Thymus (tissue), 11 donors: Measurements from ENCODE around the gene PHC2. TPM values are rescaled to one million over a fixed set of nuclear protein-coding genes. Genes with fewer than 3 reads are reported as not detected.

Experiments used
- DNase-seq, 9 donors: peaks; one replicate each; pipeline ENCODE4 v3.0.0-alpha.2; 2013; ENCODE audit warnings: low spot score in 9 of 9, low read depth in 6 of 9, missing footprints in 1 of 9
- H3K27ac ChIP-seq, 2 donors: one replicate each; pipeline ENCODE4 v1.5.1; 2013; ENCODE audit warnings: control low read depth in 1 of 2, low read depth in 1 of 2, low read length in 1 of 2, mild to moderate bottlenecking in 1 of 2, moderate library complexity in 1 of 2
- H3K27me3 ChIP-seq, 2 donors: one replicate each; pipeline ENCODE4 v1.5.1; 2013; ENCODE audit warnings: low read length in 1 of 2; ENCODE audit not compliant: control insufficient read depth in 2 of 2, insufficient read depth in 1 of 2
- H3K36me3 ChIP-seq, 2 donors: one replicate each; pipeline ENCODE4 v1.5.1; 2013; ENCODE audit warnings: low read length in 1 of 2, mild to moderate bottlenecking in 1 of 2, moderate library complexity in 1 of 2; ENCODE audit not compliant: control insufficient read depth in 2 of 2, insufficient read depth in 2 of 2
- H3K4me1 ChIP-seq, 2 donors: one replicate each; pipeline ENCODE4 v1.5.1; 2013; ENCODE audit warnings: low read length in 2 of 2; ENCODE audit not compliant: control insufficient read depth in 2 of 2, insufficient read depth in 2 of 2
- H3K4me3 ChIP-seq, 2 donors: one replicate each; pipeline ENCODE4 v1.5.1; 2013; ENCODE audit warnings: low read length in 2 of 2, control low read depth in 1 of 2, mild to moderate bottlenecking in 1 of 2
- H3K9me3 ChIP-seq, 2 donors: one replicate each; pipeline ENCODE4 v1.5.1; 2013; ENCODE audit warnings: low read length in 1 of 2, mild to moderate bottlenecking in 1 of 2; ENCODE audit not compliant: control insufficient read depth in 2 of 2, insufficient read depth in 1 of 2
- WGBS: extraction: QIAGEN DNeasy Blood & Tissue Kit; methylation state at CpG from one replicate; pipeline ENCODE4 v1.1.7; 2013; 5-methylcytosine and 5-hydroxymethylcytosine counted together
- polyA plus RNA-seq: library from polyadenylated mRNA; stranded (reverse); fragments of 200-250 nt; gene quantifications from one replicate; pipeline ENCODE4 v1.2.3, GENCODE V29; 2013
- total RNA-seq: library from RNA; stranded (reverse); fragments of 120-200 nt; gene quantifications from one replicate; pipeline ENCODE4 v1.2.4, GENCODE V29; 2013
- donor health status: healthy.

The PHC2 gene
- total and polyA plus RNA-seq, 2 donors: 35.0 to 79.0 TPM

DNA sequence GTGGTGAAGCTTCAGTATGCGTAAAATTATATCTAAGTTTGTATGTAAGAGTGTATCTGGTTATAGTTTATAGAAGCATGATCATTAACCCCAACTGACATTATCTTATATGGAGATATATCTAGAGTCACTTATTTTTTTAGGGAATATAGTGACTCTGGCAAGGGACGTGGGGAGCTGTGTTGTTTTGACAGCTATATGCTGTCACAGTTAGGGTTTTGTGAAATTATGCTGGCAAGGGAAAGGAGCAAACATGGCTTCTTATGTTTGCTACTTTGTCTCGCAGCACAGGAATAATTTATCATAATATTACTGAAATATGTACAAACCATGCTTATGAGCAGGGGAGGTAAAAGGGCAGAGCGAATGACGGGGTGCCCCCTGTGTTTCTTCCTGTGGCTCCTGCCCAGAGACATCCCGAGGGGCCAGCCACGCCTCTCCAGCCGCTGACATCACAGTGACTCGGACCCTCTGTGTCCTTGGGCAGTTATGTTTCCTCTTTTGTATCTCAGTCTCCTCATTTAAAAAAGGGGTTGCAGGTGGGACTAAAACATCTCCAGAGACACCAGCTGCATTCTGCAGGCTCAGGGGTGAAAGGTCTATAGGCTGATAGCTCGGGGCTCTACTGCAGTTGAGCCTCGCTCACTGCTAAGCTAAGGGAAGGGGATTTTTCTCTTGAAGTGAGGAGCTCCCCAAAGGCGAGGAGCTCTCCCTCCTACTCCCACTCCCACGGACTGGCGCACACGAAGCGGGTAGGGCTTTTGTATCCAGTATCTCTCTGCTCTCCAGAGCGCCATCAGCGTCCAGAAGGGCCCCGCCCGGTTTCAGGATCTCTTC is 124.9 kb downstream of the PHC2 start:
- Histone ChIP-seq H3K9me3 (peaks cover 0 to 2% of the 10 kb centered on the region in 2 donors), H3K36me3 (peaks cover 0 to 2% of the 10 kb centered on the region in 2 donors), H3K4me3 (no peak overlapping the region), H3K4me1 (peaks cover 4 to 5% of the 10 kb centered on the region in 2 donors), H3K27ac (no peak overlapping the region), H3K27me3 (peaks cover 16 to 29% of the 10 kb centered on the region in 2 donors)
- 74% methylated on average over 20 of the region's 20 CpGs for WGBS
- no peak for DNase-seq

DNA sequence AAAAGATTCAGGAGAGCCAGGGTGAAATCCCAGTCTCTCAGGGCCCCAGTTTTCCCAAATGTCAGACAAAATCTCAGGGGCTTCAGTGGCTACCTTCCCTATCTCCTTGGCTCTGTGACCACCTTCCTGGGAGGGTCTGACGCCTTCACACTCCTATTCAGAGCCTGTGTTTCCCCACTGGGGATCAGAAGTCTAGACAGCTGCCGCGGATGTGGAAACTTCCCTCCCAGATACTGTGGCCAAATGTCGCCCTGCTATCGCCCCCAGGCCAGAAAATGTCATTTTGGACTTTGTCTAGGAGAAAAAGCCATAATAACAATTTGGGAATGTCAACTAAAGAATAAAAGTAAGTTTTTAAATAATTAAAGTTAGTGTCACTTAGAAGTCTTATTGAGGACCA is 125.9 kb downstream of the PHC2 start:
- Histone ChIP-seq H3K4me3 (no peak overlapping the region), H3K27me3 (peaks cover 16 to 29% of the 10 kb centered on the region in 2 donors), H3K27ac (no peak overlapping the region), H3K4me1 (peaks cover 4 to 9% of the 10 kb centered on the region in 2 donors), H3K36me3 (peaks cover 0 to 2% of the 10 kb centered on the region in 2 donors), H3K9me3 (peaks cover 0 to 2% of the 10 kb centered on the region in 2 donors)
- 99% methylated on average over 5 of the region's 5 CpGs for WGBS
- DNase-seq: no peak

DNA sequence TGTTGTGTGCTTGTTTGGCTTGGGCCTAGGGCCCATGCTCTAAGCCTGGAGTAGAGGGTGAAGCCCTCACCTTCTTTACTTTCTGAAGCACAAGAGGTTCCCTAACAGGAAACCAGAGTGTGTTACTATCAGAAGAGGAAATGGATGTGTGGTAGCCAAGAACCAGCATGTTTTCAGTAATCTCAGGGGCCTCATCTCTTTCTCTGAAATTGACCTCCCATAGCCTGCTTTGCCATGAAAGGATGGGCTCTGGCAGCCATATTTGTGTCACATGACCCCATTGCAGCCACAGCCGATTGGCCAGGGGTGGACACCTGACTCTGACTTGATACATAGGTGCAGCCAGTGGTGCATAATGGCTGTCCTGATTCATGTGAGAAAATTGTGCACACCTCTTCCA is 128.6 kb downstream of the PHC2 start:
- DNase-seq: peak in 1 of 9 donors; percentile 17
- Histone ChIP-seq H3K27me3 (peaks cover 16 to 24% of the 10 kb centered on the region in 2 donors), H3K27ac (no peak overlapping the region), H3K9me3 (peaks cover 0 to 2% of the 10 kb centered on the region in 2 donors), H3K4me1 (peaks cover 4 to 9% of the 10 kb centered on the region in 2 donors), H3K4me3 (no peak overlapping the region), H3K36me3 (peaks cover 12 to 20% of the 10 kb centered on the region in 2 donors)
- WGBS: 98% methylated on average over 1 of the region's 1 CpG

DNA sequence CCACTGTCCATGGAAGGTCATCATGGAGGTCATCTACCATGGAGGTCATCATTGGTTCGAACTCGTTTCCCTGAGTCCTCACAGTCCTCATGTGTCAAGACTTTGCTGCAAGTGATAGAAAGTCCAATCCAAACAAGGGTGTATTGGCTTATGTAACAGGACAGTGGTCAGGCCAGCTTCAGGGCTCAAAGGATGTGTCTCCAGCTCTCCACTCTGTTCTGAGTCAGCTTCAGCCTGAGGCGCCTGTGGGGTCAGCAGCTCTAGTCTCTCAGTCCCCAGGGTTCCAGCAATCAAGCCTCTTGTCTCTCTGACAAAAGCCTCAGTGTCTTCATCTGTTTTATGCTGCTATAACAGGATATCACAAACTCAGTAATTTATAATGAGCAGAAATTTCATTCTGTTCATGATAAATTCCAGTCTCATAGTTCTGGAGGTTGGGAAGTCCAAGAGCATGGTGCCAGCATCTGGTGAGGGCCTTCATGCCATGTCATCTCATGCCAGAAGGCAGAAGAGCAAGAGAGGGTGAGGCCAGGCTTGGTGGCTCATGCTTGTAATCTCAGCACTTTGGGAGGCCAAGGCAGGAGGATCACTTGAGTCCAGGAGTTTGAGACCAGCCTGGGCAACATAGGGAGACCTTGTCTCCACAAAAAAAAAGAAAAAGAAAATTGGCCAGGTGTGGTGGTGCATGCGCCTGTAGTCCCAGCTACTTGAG is 129.5 kb downstream of the PHC2 start:
- H3K4me3 ChIP-seq: no peak overlapping the region
- H3K27ac ChIP-seq: no peak overlapping the region
- peaks cover 0 to 9% of the 10 kb centered on the region in 2 donors for H3K4me1 ChIP-seq
- 98% methylated on average over 4 of the region's 4 CpGs for WGBS
- peaks cover 17 to 20% of the 10 kb centered on the region in 2 donors for H3K36me3 ChIP-seq
- peaks cover 8 to 15% of the 10 kb centered on the region in 2 donors for H3K27me3 ChIP-seq
- no peak for DNase-seq
- H3K9me3 ChIP-seq: no peaks in the 10 kb centered on the region

DNA sequence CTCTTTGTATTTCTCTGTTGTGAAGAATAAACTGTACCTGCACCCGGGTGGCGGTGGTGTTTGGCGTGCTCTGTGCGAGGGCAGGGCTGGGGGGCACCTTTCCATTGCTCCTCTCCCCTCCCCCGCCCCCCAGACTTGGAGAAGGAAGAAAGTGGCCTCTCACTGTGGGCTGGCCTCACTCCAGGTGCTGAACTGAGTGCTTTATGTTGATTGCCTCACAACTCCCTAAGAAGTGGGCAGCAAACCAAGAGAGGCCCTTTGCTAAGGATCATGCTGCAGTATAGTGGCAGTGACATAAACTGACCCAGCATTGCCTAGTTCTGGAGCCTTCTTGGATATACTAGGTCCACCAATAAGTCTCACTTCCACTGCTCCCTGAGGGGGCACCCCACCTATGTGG is 130.2 kb downstream of the PHC2 start:
- peaks cover 0 to 9% of the 10 kb centered on the region in 2 donors for H3K4me1 ChIP-seq
- no peak overlapping the region for H3K4me3 ChIP-seq
- H3K9me3 ChIP-seq: no peaks in the 10 kb centered on the region
- peaks cover under 1 to 8% of the 10 kb centered on the region in 2 donors for H3K27me3 ChIP-seq
- H3K36me3 ChIP-seq: peaks cover 24 to 26% of the 10 kb centered on the region in 2 donors
- no peak overlapping the region for H3K27ac ChIP-seq
- DNase-seq: no peak
- 92% methylated on average over 5 of the region's 5 CpGs for WGBS

DNA sequence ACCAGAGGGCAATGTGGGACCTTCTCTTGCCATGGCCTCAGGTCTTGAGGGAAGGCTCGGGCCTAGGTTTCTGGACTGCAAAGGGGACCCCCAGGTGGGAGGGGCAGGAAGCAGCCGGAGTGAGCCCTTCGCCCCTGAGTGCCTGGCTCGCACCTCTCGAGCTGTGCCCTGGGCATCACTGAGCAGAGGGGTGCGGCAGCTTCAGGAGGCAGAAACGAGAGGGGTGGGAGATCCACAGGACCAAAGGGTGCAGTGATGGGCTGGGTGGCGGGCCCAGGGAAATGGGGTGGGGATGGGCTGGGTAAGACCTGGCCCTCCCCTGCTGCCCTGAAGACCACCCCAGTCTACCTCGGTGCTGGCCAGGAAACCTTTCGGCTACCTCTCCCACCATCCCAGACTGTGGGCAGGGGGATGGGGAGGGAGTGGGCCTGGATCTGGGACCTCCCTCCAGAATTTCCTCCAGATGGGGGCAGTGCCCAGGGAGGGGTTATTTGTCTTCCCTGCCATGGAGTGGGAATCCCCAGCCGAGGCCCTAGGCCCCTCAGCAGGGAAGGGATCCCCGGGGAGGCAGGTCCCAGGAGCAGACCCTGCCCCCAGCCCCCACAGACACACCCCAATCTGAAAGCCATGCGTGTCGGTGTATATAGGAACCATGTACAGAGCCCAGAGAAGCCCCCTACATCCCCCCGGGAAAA is 131.3 kb downstream of the PHC2 start:
- Histone ChIP-seq H3K36me3 (peaks cover 31 to 32% of the 10 kb centered on the region in 2 donors), H3K9me3 (no peaks in the 10 kb centered on the region), H3K27ac (no peak overlapping the region), H3K4me1 (peaks cover 0 to 13% of the 10 kb centered on the region in 2 donors), H3K27me3 (no peaks in the 10 kb centered on the region), H3K4me3 (no peak overlapping the region)
- 97% methylated on average over 15 of the region's 15 CpGs for WGBS
- DNase-seq: no peak

DNA sequence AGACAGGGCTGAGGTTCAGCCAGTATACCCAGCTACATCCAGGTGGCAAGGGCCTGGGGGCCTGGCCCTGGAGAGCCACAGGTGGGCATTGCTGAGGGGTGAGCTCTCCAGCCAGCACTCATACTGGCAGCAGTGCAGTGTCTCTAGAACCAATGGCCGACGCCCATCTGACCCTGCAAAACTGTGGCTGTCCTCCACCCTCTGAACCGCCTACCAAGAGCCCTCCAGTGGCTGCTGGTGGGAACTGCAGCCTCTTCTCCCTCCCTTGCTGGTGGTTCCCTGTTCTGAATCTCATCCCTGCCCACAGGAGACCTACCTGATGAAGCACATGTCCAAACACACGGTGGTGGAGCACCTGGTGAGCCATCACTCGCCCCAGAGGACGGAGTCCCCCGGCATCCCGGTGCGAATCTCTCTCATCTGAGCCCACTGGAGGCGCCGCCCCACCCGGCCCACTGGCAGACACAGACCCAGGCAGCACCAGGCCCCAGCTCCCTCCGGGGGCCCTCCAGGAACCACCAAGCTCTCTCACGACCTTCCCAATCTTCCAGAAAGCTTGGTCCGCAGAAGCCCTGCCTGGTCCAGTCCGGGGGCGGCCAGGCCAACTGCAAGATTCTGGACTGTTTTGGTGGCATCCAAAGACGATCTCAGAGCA is 132.1 kb downstream of the PHC2 start:
- H3K4me3 ChIP-seq: no peak overlapping the region
- peaks cover 38% of the 10 kb centered on the region in 2 donors for H3K36me3 ChIP-seq
- no peaks in the 10 kb centered on the region for H3K9me3 ChIP-seq
- no peaks in the 10 kb centered on the region for H3K27me3 ChIP-seq
- no peak overlapping the region for H3K27ac ChIP-seq
- WGBS: 89% methylated on average over 18 of the region's 18 CpGs
- peak in 6 of 9 donors; percentile 23 to 61 (median 40) for DNase-seq
- H3K4me1 ChIP-seq: peaks cover 0 to 13% of the 10 kb centered on the region in 2 donors

DNA sequence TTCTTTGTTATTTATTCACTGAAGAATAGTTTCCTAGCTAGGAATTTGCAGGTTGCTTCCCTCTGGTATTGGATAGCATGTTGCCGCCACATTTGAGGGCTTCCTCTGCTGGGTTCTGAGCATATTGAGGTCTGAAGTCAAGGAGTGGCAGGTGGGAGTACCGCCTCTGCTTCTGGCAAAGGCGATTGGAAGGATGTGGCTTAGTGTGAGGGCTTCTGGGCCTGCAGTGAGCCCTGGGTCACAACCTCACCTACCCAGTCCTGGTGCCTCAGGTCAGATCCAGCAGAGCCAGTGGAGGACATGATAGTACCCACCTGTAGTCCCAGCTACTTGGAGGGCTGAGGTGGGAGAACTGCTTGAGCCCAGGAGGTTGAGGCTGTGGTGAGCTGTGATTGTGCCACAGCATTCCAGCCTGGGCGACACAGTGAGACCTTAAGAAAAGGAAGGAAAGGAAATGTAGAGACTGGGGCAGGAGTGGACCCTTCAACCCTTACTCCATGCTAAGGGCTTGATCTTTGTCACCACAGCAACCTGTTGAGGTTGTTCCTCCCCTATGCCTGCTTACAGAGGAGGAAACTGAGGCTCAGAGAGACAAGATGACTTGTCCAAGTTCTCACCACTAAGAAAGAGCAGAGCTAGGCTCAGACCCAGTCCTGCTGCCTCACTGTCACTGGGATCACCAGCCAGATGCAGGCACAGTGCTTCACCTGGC is 132.8 kb downstream of the PHC2 start:
- no peak overlapping the region for H3K27ac ChIP-seq

More for the DNA sequence above, 132.8 kb downstream of the PHC2 start:
- Histone ChIP-seq H3K4me1 (peaks cover 0 to 13% of the 10 kb centered on the region in 2 donors), H3K4me3 (no peak overlapping the region), H3K27me3 (no peaks in the 10 kb centered on the region), H3K36me3 (peaks cover 40 to 45% of the 10 kb centered on the region in 2 donors), H3K9me3 (no peaks in the 10 kb centered on the region)
- 95% methylated on average over 4 of the region's 4 CpGs for WGBS
- DNase-seq: no peak
